NK-92 (cell line): ENCODE results near the gene ANKZF1.
"Not testable (repeated sequence)": the region's sequence is repeated elsewhere in the genome, so short reads cannot be mapped to it uniquely, and the experiment has no call there.

Source experiments
- DNase-seq: peaks from one replicate; lab custom pipeline; 2025; ENCODE audit not compliant: unreplicated experiment; lab: John Stamatoyannopoulos, UW

ANKZF1 gene

GRCh38 chr2:219253753-219254589, 24.4 kb downstream of the ANKZF1 start, which contains the start of gene TUBA4A:
TSS of gene TUBA4A (minus strand) at chr2:219253918. CDS start at chr2:219253858, 60 bp downstream.
- peak; percentile 52 for DNase-seq

DNA sequence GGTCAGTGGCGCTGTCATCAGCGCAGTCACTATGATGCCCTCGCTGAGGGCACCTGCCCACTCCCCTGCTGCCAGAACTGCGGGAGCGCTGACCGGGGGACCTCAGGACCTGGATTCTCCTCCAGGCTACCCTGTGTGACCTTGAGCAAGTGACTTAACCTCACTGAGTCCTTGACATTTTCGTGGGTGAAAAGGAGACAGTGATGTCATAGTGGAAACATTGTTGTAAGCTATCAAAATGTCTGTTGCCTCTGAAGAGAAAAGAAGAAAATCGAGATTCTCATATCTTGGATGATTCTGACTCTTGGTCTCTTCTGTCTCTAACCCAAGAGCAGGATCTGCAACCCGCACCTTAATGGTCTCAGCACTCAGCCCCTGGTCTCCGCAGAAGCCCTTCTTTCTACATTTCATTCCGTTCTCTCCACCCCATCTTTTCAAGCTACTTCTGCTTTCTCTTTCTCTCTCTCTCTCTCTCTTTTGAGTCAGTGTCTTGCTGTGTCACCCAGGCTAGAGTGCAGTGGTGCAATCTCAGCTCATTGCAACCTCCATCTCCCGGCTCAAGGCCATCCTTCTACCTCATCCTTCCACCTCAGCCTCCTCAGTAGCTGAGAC, 25.1 kb downstream of the ANKZF1 start:
- DNase-seq = no peak

DNA sequence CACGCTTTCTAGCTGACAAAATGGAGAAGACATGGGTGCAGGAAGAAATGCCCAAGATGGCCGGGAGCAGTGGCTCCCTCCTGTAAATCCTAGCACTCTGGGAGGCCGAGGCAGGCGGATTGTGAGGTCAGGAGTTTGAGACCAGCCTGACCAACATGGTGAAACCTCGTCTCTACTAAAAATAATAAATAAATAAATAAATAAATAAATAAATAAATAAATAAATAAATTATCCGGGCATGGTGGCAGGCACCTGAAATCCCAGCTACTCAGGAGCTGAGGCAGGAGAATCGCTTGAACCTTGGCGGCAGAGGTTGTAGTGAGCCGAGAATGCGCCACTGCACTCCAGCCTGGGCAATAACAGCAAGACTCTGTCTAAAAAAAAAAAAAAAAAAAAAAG, 29.3 kb downstream of the ANKZF1 start:
- DNase-seq = not testable (repeated sequence)

DNA sequence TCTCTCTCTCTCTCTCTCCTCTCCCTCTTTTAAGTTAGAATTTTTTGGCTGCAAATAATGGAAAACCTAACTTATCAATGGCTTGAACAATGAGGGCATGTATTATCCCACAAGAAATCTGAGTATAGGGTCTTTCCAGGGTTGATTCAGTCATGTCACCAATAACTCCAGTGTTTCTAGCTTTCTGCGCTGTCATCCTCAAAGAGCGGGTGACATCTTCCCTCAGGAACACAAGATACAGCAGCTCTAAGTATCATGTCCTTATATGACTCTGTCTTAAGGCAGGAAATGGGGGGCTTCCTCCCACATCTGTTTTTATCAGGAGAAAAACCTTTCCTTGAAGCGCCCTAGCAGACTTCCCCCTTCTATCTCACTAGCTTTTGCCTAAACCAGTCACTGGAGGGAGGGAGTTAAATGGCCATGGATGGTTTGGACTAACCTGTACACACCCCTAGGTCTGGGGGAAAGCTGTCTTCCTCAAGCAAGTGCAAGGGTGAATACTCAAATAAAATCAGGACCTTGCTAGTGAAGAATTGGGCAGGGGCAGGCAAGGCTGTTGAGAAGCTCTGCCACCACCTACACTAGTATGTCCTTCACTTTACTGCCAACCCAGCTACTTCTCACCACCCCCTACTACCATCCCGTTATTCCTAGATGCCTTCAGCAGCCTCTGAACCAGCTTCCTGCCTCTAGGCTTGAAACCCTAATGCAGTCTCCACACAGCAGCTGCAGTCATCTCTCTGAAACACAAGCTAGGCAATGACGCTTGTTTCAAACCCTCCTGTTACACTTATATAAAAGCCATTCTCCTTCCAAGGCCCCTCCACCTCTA, 31.6 kb downstream of the ANKZF1 start:
- no peak for DNase-seq

GRCh38 chr2:219266232-219266631, 36.6 kb downstream of the ANKZF1 start:
- no peak for DNase-seq

GRCh38 chr2:219266886-219267285, 37.3 kb downstream of the ANKZF1 start:
- no peak for DNase-seq

- DNase-seq = no peak
These were observed 38.7 kb downstream of the ANKZF1 start for GRCh38 chr2:219268294-219268693.

DNA sequence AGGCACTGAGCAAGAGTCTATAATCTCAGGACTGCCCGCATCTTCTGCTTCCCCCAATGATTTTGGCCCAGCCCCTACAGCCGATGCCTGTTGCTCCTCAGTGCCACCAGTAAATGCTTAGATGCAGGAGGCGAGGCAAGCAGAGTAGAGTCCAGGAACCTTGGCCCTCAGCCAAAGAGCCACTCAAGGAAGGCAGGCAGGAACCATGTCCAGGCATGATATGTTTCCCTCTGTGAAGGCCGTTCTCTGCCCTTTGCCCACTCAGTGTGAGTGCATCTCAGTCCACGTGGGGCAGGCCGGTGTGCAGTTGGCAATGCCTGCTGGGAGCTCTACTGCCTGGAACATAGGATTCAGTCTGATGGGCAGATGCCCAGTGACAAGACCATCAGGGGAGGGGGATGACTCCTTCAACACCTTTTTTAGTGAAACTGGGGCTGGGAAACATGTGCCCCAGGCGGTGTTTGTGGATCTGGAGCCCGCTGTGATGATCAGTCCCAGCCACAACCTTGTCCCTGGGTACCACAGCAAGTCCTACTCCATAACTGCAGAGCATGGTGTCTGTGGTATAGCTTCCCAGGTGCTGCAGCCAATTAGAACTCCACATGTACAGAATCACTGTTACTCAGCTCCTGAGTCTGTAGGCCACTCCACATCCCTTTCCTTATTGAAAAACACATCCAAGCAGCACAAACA, 39.9 kb downstream of the ANKZF1 start:
- DNase-seq = no peak

DNA sequence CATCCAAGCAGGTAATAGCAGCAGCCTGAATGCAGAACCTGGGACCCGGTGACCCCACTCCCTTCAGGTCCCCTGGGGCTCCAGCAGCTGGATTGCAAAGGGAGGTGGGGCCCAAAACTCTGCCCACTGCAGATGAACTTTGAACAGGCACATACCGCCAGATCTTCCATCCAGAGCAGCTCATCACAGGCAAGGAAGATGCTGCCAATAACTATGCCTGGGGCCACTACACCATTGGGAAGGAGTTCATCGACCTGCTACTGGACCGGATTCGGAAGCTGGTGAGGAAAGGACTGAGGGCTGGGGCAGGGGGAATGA, 40.4 kb downstream of the ANKZF1 start:
- DNase-seq = no peak

DNA sequence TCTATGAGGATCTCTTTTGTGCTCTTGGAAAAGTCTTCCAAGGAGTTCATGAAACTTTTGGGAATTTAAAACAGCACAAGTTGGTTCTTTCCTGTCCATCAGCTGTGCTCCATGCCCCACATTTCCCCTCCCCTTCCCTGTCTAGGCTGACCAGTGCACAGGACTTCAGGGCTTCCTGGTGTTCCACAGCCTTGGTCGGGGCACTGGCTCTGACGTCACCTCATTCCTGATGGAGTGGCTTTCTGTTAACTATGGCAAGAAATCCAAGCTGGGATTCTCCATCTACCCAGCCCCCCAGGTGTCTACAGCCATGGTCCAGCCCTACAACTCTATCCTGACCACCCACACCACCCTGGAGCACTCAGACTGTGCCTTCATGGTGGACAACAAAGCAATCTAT, 41.4 kb downstream of the ANKZF1 start:
- DNase-seq = no peak

- no peak for DNase-seq
These were observed 42.8 kb downstream of the ANKZF1 start for GRCh38 chr2:219272356-219272755.

DNA sequence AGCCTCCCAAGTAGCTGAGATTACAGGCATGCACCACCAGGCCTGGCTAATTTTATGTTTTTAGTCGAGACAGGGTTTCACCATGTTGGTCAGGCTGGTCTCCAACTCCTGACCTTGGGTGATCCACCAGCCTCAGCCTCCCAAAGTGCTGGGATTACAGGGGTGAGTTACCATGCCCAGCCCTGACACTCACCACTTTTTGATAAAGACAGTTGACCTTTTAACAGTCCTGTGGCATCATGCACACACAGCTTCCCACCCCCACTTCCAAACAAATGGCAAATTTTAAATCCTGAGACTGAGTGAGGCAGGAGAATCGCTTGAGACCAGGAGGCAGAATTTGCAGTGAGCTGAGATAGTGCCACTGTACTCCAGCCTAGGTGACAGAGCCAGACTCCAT, 43.4 kb downstream of the ANKZF1 start:
- no peak for DNase-seq

- no peak for DNase-seq
These were observed 44.3 kb downstream of the ANKZF1 start for GRCh38 chr2:219273937-219274336.

DNA sequence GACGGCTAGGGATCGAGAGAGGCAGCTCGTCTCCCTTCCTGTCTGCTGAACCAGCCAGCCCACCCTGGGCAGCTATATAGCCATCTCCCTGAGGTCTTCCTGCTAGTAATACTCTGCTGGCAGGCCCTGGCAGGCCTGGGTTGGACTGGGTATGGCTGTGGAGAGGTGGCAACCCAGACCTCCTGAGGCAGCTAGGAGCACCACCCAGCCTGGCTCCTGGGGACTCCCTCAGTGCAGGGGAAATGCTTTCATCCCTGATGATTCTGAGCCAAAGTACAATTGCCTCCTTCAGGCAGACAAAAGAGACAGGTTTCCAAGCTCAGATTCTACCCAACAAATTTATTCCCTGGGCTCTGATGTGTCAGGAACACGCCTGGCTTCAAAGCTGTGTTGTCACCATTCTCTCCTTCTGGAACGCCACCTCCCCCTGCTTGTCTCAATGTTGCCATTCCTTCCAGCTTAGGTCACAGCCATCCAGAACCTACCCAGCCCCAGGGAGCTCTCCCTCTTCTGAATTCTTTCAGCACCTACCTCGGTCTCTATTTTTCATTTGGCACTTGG, 44.8 kb downstream of the ANKZF1 start:
- no peak for DNase-seq

- no peak for DNase-seq
These were observed 48.4 kb downstream of the ANKZF1 start for GRCh38 chr2:219277703-219278654.

- DNase-seq = no peak
These were observed 49.1 kb downstream of the ANKZF1 start for GRCh38 chr2:219278655-219279150.

GRCh38 chr2:219279151-219279915, 49.7 kb downstream of the ANKZF1 start, which contains the start of gene DNAJB2:
TSS of gene DNAJB2 (plus strand) at chr2:219279366. CDS start at chr2:219279834, 468 bp downstream.
- peak; percentile 79 for DNase-seq

DNA sequence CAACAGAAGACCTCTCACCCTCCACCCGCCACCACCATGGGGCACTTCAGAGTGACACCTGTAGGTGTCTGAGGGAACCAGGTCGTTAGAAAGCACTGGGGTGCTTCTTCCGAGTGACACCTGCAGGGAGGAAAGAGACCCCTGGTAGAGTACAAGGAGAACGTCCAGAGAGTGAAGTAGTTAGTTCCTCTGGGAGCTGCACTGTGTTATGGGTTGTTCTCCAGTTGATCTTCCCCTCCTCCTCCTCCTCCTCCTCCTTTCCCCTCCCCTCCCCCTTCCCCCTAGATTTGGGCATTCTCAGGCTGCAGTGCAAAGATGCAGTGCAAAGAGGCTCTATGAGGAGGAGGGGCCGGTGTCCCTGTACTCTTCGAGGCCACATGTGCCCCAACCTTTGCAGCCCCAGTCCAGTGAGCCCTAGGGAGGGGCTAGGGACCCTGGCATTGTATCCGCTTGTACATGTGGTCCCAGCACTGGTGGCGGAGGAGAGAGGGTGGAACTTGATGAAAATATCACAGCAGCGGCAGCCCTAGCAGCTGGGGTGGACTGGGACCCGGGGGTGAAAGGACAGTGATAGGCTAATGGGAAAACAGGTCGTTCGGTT, 50.4 kb downstream of the ANKZF1 start:
- no peak for DNase-seq
